GM21717 (cell line): Measurements from ENCODE around the gene SIDT2.

ENCODE experiments used
- ATAC-seq: cut with Tn5 transposase; IDR thresholded peaks from one replicate; pipeline ENCODE4 v1.9.1; 2021; ENCODE audit warnings: mild to moderate bottlenecking, moderate library complexity; ENCODE audit not compliant: unreplicated experiment

SIDT2 gene

DNA sequence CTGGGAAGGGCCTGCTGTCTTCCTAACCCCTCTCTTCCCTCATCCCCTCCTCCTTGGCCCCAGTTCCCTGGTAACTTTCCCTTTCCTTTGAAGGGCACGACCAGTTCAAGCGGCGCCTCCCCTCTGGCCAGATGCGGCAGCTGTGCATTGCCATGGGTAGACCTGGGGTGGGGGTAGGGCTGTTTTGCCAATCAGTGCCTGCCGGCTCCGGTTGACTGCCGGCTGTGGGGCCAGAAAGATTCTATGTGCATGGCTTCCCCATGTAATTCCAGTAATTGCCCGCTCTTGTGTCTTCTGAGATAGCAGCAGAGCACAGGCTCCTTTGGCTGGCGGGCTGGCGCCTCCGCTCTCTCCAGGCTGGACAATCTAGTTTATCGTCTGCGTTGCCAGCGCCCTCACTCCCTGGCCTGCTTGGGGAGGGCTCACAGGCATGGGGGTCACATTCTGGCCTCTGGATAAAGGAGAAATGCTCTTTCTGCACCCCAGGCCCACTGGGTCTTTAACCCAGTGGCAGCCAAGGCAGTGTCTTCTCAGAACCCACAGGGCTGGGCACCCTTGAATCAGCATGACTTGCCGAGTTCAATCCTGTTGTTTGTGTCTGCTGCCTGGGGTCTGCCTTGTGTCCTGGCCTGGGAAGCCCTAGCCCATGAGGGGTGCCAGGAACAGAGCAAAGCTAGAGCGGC is 9.4 kb downstream of the SIDT2 start:
- no peak for ATAC-seq

DNA sequence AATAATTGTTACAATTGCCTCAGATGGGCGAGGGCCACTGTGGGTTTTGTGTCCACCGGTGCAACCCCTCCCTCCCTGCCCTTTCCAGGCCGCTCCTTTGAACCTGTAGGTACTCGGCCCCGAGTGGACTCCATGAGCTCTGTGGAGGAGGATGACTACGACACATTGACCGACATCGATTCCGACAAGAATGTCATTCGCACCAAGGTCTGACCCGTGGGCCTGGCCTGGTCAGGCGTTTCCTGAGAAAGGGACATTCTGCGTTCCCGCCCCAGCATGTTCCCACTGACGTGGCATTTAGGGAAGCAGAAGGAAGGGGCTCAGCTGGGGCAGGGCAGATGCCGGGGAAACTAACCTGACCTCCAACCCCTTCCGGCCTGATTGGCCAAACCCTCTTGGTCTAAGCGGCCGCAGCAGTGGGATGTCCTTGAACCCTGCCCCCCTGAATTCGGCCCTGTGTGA is 10.1 kb downstream of the SIDT2 start:
- ATAC-seq, result no peak

DNA sequence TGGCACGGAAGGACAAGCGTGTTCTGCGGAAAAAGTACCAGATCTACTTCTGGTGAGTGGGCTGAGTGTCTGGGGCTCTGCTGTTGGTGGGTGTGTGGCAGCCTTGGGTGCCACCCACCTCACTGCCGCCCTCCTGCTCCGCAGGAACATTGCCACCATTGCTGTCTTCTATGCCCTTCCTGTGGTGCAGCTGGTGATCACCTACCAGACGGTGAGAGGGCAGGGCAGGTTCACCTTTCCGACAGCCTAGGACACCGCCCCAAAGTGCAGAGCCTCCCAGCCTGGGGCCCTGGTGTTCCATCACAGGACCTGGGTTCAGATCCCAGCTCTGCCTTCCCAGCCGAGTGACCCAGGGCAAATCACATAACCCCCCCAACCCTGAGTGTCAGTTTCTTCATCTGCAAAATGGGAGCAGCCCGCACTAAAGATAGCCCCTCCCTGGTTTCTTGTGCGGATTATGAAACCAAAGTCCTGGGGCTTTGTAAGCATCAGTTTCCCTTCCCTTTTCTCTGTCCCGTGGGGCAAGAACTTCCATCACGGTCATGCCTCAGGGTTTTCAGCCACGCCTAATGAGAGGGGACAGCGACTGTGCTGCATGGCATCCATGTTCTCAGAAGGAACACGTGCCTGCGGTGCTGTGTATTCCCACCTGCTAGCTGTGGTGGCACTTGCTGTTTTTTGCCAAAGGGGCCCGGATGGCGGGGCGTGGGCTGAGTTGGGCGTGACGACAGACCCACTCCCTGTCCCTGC is 10.8 kb downstream of the SIDT2 start:
- peak; percentile 76 for ATAC-seq

DNA sequence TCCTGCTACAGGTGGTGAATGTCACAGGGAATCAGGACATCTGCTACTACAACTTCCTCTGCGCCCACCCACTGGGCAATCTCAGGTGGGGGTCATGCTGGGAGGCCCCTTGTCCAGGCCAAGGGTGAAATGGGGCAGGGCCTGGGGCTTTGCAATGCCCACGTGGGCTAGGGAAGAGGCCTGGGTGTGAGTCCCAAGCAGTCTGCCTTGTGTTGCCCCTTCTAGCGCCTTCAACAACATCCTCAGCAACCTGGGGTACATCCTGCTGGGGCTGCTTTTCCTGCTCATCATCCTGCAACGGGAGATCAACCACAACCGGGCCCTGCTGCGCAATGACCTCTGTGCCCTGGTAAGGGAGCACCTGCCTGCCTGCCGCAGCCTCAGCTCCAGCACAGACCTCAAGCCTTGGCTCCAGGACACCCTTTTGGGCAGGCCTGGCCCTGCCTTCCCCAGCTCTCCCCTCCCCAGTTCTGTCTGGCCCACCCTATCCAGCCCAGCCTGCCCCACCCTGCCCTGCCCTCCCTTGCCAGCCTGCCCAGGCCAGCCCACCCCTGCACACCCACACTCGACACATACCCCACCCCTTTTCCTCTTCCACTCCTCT is 11.5 kb downstream of the SIDT2 start:
- ATAC-seq, result no peak

DNA sequence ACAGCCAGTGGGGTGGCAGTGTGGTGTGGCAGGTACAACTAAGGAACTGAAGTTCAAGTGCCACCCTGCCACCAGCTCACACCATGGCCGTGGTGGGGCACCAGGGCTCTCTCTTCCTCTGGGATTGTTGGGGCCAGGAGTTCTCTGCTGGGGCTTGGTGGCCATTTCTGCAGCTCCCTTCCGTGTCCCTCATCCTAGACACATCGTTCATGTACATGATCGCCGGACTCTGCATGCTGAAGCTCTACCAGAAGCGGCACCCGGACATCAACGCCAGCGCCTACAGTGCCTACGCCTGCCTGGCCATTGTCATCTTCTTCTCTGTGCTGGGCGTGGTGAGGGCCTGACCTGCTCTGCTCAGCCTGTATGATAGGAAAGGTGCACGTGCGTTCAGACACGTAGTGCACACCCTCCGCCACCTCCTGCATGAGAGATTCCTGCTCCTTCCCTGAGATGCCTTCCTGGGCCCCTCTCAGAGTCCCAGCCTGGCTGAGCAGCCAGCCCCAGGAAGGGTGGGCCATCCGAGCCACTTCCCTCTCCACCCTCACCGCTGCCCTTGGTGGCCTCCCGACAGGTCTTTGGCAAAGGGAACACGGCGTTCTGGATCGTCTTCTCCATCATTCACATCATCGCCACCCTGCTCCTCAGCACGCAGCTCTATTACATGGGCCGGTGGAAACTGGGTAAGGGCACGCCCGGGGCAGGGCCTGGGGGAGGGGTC is 13.3 kb downstream of the SIDT2 start:
- ATAC-seq, result no peak

DNA sequence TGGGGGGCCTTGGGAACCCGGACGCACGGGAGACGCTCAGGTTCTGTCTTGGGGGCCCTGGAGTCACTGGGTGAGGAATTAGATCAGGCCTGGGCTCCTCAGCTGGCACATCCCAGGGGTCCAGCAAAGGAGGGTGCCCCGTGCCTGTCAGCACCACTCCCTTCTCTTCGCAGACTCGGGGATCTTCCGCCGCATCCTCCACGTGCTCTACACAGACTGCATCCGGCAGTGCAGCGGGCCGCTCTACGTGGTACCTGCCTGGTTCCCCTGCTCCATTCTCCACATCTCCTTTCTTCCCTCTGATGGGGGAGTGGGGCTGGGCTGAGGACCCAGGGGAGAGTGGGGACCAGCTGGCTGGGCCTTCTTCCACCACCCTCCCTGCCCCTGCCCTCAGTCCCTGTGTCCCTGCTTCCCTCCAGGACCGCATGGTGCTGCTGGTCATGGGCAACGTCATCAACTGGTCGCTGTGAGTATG is 13.9 kb downstream of the SIDT2 start:
- no peak for ATAC-seq

DNA sequence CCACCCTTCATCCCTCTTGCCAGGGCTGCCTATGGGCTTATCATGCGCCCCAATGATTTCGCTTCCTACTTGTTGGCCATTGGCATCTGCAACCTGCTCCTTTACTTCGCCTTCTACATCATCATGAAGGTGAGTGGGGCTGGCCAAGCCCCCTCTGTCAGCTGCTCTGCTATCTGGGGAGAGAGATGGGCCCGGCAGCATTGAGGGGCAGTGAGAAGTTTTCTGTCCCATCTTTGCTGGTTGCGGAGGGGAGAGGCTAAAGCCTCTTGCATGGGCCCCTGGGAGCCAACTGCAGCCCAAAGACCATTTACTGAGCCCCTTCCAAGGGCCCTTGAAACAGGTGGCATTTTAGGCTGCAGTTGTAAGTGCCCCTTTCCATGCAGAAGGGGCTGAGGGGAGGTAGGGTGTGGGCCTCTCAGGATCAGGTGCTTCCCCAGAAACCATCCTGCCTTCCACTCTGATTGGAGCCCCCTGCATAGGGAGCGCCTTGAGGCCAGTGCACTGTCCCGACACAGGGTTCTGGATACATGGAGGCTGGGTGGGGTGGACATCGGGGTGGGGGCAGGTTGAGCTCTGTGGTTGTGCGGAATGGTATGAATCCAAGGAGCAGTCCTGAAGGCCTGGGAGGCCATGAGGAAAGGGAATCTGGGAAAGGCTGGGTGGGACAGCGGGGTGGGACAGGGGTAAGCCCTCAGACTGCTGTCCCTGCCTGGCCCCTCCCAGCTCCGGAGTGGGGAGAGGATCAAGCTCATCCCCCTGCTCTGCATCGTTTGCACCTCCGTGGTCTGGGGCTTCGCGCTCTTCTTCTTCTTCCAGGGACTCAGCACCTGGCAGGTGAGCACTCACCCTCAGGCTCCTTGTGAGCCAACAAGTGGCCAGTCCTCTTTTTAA is 14.8 kb downstream of the SIDT2 start:
- no peak for ATAC-seq

DNA sequence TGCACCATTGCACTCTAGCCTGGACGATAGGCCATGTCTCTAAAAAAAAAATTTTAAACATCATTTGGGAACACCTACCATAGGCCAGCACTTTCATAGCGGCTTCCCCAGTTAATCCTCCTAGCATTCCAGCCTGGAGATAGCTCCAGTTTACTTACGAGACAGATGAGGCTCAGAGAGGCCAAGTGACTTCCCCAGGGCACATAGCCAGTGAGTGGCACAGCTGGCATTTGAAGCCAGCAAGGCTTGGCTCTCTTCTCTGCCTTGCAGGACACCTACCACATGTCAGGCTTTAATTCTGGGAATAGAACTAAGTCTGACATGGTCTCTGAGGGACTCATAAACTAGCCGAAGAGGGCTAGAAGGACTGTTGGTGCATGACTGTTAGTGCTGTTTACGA is 15.7 kb downstream of the SIDT2 start:
- no peak for ATAC-seq

DNA sequence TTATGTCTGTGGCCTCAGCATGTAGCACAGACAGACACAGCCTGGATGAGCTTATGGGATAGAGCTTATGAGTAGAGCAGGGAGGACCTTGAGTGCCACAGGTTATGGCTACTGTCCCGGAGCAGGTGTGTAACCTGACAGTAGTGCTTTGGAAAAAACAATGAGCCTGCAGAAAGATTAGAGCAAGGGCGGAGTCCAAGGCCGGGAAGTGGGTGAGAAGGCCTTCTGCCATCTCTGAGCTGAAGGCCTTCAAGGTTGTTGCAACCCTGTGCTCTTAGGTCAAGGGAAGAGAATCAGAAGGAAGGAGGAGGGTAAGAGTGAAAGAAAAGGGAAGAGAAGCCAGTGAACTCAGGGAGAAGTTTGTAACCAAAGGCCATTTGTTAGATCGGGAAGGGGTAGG is 16.7 kb downstream of the SIDT2 start:
- ATAC-seq, result no peak

DNA sequence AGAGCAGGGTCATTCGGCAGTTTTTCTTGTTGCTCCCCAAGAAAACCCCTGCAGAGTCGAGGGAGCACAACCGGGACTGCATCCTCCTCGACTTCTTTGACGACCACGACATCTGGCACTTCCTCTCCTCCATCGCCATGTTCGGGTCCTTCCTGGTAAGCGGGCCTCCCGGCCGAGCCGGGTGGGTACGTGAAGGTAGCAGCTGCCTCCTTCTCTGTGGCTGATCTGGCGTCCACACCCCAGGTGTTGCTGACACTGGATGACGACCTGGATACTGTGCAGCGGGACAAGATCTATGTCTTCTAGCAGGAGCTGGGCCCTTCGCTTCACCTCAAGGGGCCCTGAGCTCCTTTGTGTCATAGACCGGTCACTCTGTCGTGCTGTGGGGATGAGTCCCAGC is 17.2 kb downstream of the SIDT2 start:
- ATAC-seq, result no peak

DNA sequence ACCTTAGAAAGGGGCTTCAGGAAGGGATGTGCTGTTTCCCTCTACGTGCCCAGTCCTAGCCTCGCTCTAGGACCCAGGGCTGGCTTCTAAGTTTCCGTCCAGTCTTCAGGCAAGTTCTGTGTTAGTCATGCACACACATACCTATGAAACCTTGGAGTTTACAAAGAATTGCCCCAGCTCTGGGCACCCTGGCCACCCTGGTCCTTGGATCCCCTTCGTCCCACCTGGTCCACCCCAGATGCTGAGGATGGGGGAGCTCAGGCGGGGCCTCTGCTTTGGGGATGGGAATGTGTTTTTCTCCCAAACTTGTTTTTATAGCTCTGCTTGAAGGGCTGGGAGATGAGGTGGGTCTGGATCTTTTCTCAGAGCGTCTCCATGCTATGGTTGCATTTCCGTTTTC is 18.5 kb downstream of the SIDT2 start:
- no peak for ATAC-seq

DNA sequence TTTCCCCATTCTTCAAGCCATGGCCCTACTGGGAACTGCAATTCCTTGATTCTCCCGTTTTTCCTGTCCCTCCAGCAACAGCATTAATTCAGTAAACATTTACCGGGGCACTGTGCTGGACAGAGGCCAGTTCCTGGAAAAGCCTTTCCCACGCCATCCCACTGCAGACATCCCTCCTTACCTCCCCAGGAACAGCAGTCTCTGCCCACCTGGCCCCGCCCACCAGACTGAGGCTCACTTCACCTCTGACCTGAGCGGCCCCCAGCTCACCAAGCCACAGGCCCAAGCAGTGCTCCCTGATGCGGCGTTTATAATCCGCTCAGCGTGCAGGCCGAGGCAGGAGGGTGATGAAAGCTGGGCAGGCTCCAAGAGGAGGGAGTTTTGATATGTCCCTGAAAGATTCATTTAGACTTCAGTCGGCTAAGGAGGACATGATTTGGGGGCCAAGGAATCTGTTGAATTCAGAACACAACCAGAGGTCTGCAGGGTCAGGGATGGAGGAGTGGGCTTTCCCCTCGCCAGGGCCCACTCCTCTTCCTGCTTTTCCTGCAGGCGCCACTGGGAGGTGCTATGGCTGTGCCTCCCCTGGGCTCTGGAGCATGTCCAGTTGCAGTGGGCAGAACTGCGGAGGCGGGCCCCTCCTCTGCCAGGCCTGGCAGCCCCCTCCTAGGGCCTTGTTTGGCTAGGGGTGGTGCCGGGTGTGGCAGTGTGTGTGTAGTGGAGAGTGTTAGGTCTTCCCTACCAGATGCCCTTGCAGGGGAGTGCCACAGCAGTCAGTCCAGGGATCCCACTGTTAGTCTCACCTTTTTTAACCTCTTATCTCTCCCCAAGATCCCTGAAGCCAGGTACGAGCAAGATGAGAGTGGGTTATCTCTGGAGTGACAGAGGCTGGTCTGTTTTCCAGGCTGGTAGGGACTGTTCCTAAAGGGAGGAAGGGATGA is 19.2 kb downstream of the SIDT2 start:
- no peak for ATAC-seq

DNA sequence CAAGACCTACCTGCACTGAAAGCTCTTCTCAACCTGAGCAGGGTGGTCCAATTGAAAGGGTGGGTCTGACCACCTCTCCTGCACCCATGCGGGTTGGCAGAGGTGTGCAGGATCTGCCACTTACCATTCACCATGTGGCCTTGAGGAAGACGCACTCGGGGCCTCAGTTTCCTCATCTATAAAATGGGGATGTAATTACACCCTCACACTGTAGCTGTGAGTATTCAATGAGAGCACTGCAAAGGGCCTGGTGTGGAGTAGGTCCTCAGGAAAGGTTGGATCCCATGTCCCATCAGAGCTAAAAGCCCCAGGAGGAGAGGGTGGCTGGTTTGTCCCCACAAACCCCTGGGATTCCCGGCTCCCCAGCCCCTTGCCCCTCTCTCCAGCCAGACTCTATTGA is 20.1 kb downstream of the SIDT2 start:
- no peak for ATAC-seq

DNA sequence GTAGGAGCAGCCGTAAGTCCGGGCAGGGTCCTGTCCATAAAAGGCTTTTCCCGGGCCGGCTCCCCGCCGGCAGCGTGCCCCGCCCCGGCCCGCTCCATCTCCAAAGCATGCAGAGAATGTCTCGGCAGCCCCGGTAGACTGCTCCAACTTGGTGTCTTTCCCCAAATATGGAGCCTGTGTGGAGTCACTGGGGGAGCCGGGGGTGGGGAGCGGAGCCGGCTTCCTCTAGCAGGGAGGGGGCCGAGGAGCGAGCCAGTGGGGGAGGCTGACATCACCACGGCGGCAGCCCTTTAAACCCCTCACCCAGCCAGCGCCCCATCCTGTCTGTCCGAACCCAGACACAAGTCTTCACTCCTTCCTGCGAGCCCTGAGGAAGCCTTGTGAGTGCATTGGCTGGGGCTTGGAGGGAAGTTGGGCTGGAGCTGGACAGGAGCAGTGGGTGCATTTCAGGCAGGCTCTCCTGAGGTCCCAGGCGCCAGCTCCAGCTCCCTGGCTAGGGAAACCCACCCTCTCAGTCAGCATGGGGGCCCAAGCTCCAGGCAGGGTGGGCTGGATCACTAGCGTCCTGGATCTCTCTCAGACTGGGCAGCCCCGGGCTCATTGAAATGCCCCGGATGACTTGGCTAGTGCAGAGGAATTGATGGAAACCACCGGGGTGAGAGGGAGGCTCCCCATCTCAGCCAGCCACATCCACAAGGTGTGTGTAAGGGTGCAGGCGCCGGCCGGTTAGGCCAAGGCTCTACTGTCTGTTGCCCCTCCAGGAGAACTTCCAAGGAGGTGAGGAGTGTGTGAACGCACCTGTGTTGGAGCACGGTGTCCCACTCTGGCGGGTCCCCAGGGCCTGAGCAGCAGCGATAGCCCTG is 20.7 kb downstream of the SIDT2 start, which contains the start of gene TAGLN:
Gene TAGLN, plus strand, starts transcription at position 318 of the 863 bp plus-strand sequence. CDS start 3,644 bp downstream, outside the sequence.
- no peak for ATAC-seq

DNA sequence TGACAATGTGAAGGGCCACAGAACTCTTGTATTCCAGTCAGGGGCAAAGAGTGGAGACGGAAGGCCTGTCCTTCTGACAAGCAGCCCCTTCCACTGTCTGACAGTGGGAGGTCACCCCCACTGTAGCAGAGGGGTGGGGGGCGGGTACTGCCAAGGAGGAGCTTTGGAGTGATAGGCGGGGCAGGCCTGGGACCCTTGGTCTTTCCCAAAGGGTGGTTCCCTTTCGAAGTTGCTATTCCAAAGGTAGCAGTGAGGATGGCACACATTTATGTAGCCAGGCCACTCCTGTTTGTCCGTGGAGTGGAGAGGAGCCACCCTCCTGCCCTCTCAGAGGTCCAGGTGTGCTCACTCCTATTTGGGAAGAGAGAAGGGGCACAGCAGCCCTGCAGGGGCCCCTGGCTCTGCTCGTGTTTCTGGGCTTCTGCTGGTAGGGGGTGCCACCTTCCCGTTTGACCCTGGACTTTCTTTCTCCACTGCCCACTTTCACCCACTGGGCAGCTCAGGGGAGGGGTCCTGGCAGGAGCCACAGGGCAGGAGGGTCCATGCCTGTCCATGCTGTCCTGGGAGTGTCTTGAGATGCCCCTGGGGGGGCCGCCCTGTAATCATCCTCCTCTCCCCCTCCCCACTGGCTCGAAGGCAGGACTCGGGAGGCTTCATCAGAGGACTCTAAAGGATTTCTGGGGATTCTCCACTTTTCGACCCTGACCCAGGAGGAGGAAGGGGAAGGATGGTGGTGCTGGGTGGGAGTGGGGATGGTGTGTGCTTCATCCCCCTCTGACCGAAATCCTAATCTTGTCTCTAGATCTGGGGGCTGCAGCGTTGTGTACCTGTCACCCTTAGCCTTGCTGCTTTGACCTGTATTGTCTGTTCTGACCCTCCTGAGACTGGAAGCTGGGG is 21.6 kb downstream of the SIDT2 start:
- no peak for ATAC-seq

DNA sequence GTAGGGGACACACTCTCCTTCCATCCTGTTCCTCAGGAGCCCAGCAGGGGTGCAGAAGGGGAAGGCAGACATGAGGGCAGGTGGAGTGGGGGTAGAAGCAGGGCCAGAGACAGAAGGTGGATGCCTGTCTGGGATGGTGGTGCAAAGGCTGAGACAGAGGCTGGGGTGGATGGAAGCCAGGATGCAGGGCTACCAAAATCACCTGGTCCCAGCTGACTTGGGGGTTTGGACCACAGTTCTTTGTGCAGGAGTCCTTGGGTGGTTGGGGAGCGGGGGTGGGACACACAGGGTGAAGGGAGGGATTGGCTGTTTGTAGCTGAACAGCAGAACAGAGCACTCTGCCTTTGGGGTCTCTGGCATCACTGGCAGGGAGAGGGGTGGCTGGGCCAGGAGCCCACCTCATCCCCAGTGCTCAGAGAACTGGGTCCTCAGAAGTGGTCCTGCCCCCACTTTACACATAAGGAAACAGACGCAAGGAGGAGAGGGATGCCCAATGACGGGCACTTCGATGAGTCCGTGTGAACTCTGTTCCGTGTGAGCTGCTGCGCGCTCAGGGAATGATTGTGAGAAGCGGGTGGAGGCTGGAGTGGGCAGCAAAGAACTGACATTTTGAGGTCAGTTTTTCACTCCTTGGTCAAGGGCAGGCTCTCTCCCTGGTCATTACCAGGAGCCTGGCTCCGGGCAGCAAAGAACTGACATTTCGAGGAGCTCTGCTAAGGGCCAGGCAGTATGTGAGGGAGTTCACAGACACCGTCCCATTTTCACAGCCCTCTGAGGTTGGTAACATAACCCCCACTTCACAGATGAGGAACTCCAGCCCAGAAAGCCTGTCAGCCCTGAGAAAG is 22.5 kb downstream of the SIDT2 start:
- ATAC-seq, result no peak
